Caco-2 (cell line): ENCODE results near the gene SP3. TPM values are rescaled to one million over a fixed set of nuclear protein-coding genes. Genes with fewer than 3 reads are reported as not detected.
A peak's percentile ranks its signal among the peaks of the same experiment; 100 is the strongest.

ENCODE experiments used
- BruUV-seq: library from RNA; stranded (reverse); fragments of 400-500 nt; replicated peaks from 2 replicates; lab custom pipeline; 2021; lab: Mats Ljungman, UMichigan
- CTCF ChIA-PET: fragments of 300-600 bp; sonication (Branson Sonifier 250); formaldehyde crosslinking; loops from one replicate; lab custom pipeline; 2022; ENCODE audit warnings: antibody characterized with exemption; lab: Charles Lee
- POLR2A ChIA-PET: fragments of 300-600 bp; sonication (Branson Sonifier 250); formaldehyde crosslinking; loops from one replicate; lab custom pipeline; 2022; ENCODE audit warnings: antibody characterized with exemption; lab: Charles Lee
- DNase-seq, 2 experiments: peaks; one replicate each; pipeline versions ENCODE4 v3.0.0 to v3.0.0-alpha.2; 2020 to 2022
- H3K27me3 ChIP-seq: replicated peaks from 2 replicates; pipeline ENCODE4 v1.6.0; 2011; ENCODE audit warnings: low read length; ENCODE audit not compliant: control insufficient read depth, insufficient read depth
- H3K36me3 ChIP-seq: 2 replicates; pipeline ENCODE4 v1.5.1; 2011; ENCODE audit warnings: low read length; ENCODE audit not compliant: control insufficient read depth, insufficient read depth
- H3K4me1 ChIP-seq: fragments of 250-450 bp; sonication (Bioruptor Pico); 2 replicates; pipeline ENCODE4 v1.5.1; 2020; ENCODE audit warnings: mild to moderate bottlenecking
- H3K4me3 ChIP-seq: 2 replicates; pipeline ENCODE4 v1.5.1; 2011; ENCODE audit warnings: low read depth, mild to moderate bottlenecking, control low read depth, low read length
- H3K9me3 ChIP-seq: fragments of 250-450 bp; sonication (Bioruptor Pico); 2 replicates; pipeline ENCODE4 v1.5.1; 2020; ENCODE audit warnings: mild to moderate bottlenecking, moderate library complexity
- H3K27ac Mint-ChIP-seq: one replicate; pipeline ENCODE4 v1.8.0; 2022; ENCODE audit warnings: mixed read lengths; ENCODE audit not compliant: unreplicated experiment
- H3K27me3 Mint-ChIP-seq: one replicate; pipeline ENCODE4 v1.8.0; 2022; ENCODE audit warnings: mixed read lengths; ENCODE audit not compliant: insufficient read depth, unreplicated experiment
- H3K36me3 Mint-ChIP-seq: one replicate; pipeline ENCODE4 v1.8.0; 2022; ENCODE audit warnings: mild to moderate bottlenecking, mixed read lengths; ENCODE audit not compliant: insufficient read depth, unreplicated experiment
- H3K4me1 Mint-ChIP-seq: one replicate; pipeline ENCODE4 v1.8.0; 2022; ENCODE audit warnings: low read depth, mixed read lengths; ENCODE audit not compliant: unreplicated experiment
- H3K4me3 Mint-ChIP-seq: one replicate; pipeline ENCODE4 v1.8.0; 2022; ENCODE audit warnings: mild to moderate bottlenecking, moderate library complexity, mixed read lengths; ENCODE audit not compliant: unreplicated experiment
- H3K9me3 Mint-ChIP-seq: one replicate; pipeline ENCODE4 v1.8.0; 2022; ENCODE audit warnings: mixed read lengths; ENCODE audit not compliant: unreplicated experiment
- intact Hi-C: fragments of 100-400 bp; cut with micrococcal nuclease; formaldehyde crosslinking; loops from one replicate; pipeline ENCODE4 v1.10.0; 2022; ENCODE audit not compliant: unreplicated experiment
- total RNA-seq: library from RNA; stranded (reverse); gene quantifications from 2 replicates; pipeline ENCODE4 v1.2.3, GENCODE V29; 2022
- TF ChIP-seq, protein P1 (sequence below), 2 experiments: fragments of 200-600 bp in 1 of 2; IDR thresholded peaks; 1 replicate in 1 of 2; 2 replicates in 1 of 2; pipeline versions ENCODE4 v1.5.1 to v1.8.0; 2011 to 2022; ENCODE audit warnings: antibody characterized with exemption in 1 of 2, control low read depth in 1 of 2, inconsistent platforms in 1 of 2, low read depth in 1 of 2, low read length in 1 of 2, mild to moderate bottlenecking in 1 of 2, moderate library complexity in 1 of 2; ENCODE audit not compliant: insufficient read depth in 1 of 2, severe bottlenecking in 1 of 2, unreplicated experiment in 1 of 2

Gene SP3
- total RNA-seq, 1 experiment from 2014 or later = 111 TPM

DNA sequence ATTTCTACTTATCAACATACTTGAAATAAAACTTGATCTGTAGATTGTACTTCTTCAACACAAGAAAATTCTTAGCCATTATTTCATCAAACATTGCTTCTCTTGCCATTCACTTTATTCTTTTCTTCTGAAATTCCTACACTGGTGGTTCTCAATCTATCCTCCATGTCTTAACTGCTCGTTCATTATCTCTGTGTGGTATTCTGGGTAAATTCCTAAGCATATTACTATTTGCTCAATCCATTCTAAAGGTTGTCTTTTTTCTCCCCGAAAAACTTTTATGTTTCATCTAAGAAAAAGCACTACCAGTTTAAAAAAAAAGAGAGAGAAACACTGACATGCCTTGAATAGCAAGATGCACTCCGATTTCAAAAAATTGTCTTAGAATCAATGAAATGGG is 18.0 kb downstream of the SP3 start:
- Mint-ChIP-seq H3K27me3 (no peaks in the 10 kb centered on the region), H3K4me3 (peak overlapping the region; percentile 47), H3K27ac (peak overlapping the region; percentile 77), H3K9me3 (no peaks in the 10 kb centered on the region), H3K36me3 (peaks cover 30% of the 10 kb centered on the region), H3K4me1 (peaks cover 25% of the 10 kb centered on the region)
- TF ChIP-seq, protein P1, sequence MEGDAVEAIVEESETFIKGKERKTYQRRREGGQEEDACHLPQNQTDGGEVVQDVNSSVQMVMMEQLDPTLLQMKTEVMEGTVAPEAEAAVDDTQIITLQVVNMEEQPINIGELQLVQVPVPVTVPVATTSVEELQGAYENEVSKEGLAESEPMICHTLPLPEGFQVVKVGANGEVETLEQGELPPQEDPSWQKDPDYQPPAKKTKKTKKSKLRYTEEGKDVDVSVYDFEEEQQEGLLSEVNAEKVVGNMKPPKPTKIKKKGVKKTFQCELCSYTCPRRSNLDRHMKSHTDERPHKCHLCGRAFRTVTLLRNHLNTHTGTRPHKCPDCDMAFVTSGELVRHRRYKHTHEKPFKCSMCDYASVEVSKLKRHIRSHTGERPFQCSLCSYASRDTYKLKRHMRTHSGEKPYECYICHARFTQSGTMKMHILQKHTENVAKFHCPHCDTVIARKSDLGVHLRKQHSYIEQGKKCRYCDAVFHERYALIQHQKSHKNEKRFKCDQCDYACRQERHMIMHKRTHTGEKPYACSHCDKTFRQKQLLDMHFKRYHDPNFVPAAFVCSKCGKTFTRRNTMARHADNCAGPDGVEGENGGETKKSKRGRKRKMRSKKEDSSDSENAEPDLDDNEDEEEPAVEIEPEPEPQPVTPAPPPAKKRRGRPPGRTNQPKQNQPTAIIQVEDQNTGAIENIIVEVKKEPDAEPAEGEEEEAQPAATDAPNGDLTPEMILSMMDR (IDR thresholded peaks at IDR 0.05; ENCODE audit: insufficient read depth in 1 of 2, low read depth in 1 of 2, low read length in 1 of 2, severe bottlenecking in 1 of 2, unreplicated experiment in 1 of 2) = no peak
- H3K36me3 ChIP-seq = no peaks in the 10 kb centered on the region
- no peak for DNase-seq
- intact Hi-C loops = no loop called here
- no peak overlapping the region for H3K4me3 ChIP-seq
- CTCF ChIA-PET = no interaction called here
- POLR2A ChIA-PET = interaction anchor here (1.2 kb wide), 1 partner anchor 19 kb away, joined by 5 read pairs; no protein-coding TSS in a partner anchor
- no peaks in the 10 kb centered on the region for H3K27me3 ChIP-seq
- no peaks in the 10 kb centered on the region for H3K9me3 ChIP-seq
- BruUV-seq = no TSS peak
- peaks cover 52% of the 10 kb centered on the region for H3K4me1 ChIP-seq

GRCh38 chr2:173943738-173944137 is 21.4 kb downstream of the SP3 start:
- H3K4me3 ChIP-seq = no peak overlapping the region
- Mint-ChIP-seq H3K36me3 (peaks cover 46% of the 10 kb centered on the region), H3K4me3 (no peak overlapping the region), H3K9me3 (no peaks in the 10 kb centered on the region), H3K27ac (no peak overlapping the region), H3K4me1 (peaks cover 45% of the 10 kb centered on the region), H3K27me3 (no peaks in the 10 kb centered on the region)
- no peak for DNase-seq
- no peaks in the 10 kb centered on the region for H3K27me3 ChIP-seq
- no peaks in the 10 kb centered on the region for H3K9me3 ChIP-seq
- ChIA-PET POLR2A (no interaction called here), CTCF (no interaction called here)
- no TSS peak for BruUV-seq
- peaks cover 61% of the 10 kb centered on the region for H3K4me1 ChIP-seq
- intact Hi-C loops = no loop called here
- H3K36me3 ChIP-seq = no peaks in the 10 kb centered on the region
- TF ChIP-seq, protein P1 (IDR thresholded peaks at IDR 0.05; ENCODE audit: insufficient read depth in 1 of 2, low read depth in 1 of 2, low read length in 1 of 2, severe bottlenecking in 1 of 2, unreplicated experiment in 1 of 2) = no peak

GRCh38 chr2:173942861-173943523 is 22.2 kb downstream of the SP3 start:
- Histone ChIP-seq H3K4me3 (no peak overlapping the region), H3K36me3 (no peaks in the 10 kb centered on the region), H3K4me1 (peaks cover 53% of the 10 kb centered on the region), H3K9me3 (no peaks in the 10 kb centered on the region), H3K27me3 (no peaks in the 10 kb centered on the region)
- H3K9me3 Mint-ChIP-seq = no peaks in the 10 kb centered on the region
- no peaks in the 10 kb centered on the region for H3K27me3 Mint-ChIP-seq
- no peak overlapping the region for H3K4me3 Mint-ChIP-seq
- ChIA-PET CTCF (no interaction called here), POLR2A (no interaction called here)
- BruUV-seq = no TSS peak
- DNase-seq = no peak
- TF ChIP-seq, protein P1 (IDR thresholded peaks at IDR 0.05; ENCODE audit: insufficient read depth in 1 of 2, low read depth in 1 of 2, low read length in 1 of 2, severe bottlenecking in 1 of 2, unreplicated experiment in 1 of 2) = no peak
- intact Hi-C loops = no loop called here
- H3K4me1 Mint-ChIP-seq = peaks cover 43% of the 10 kb centered on the region
- H3K27ac Mint-ChIP-seq = no peak overlapping the region
- peaks cover 46% of the 10 kb centered on the region for H3K36me3 Mint-ChIP-seq
